HAP-1 (cell line): ENCODE data around the gene GPR34.
"Not testable (repeated sequence)": the region's sequence is repeated elsewhere in the genome, so short reads cannot be mapped to it uniquely, and the experiment has no call there.

Experiments used
- DNase-seq, 2 experiments: peaks; one replicate each; pipeline ENCODE4 v3.0.0-alpha.2; 2016 to 2020; ENCODE audit warnings: low spot score in 2 of 2
- H3K27me3 ChIP-seq: fragments of 250-450 bp; sonication (Bioruptor Pico); 2 replicates; pipeline ENCODE4 v1.5.1; 2020; ENCODE audit warnings: low read depth, mild to moderate bottlenecking, moderate library complexity
- H3K36me3 ChIP-seq: fragments of 250-450 bp; sonication (Bioruptor Pico); replicated peaks from 2 replicates; pipeline ENCODE4 v1.5.1; 2020; ENCODE audit warnings: mild to moderate bottlenecking
- H3K4me1 ChIP-seq: fragments of 250-450 bp; sonication (Bioruptor Pico); 2 replicates; pipeline ENCODE4 v1.5.1; 2020; ENCODE audit warnings: mild to moderate bottlenecking
- H3K4me3 ChIP-seq: fragments of 250-450 bp; sonication (Bioruptor Pico); 2 replicates; pipeline ENCODE4 v1.5.1; 2020; ENCODE audit warnings: mild to moderate bottlenecking, moderate library complexity
- H3K9me3 ChIP-seq: fragments of 250-450 bp; sonication (Bioruptor Pico); 2 replicates; pipeline ENCODE4 v1.5.1; 2020; ENCODE audit warnings: mild to moderate bottlenecking, moderate library complexity
- in situ Hi-C: fragments of 300-500 bp; cut with MboI; formaldehyde crosslinking; loops from 3 replicates; pipeline ENCODE4 v1.14.3; 2020; ENCODE audit warnings: low sequenced_read_pairs, inconsistent platforms, mixed read lengths

The GPR34 gene

DNA sequence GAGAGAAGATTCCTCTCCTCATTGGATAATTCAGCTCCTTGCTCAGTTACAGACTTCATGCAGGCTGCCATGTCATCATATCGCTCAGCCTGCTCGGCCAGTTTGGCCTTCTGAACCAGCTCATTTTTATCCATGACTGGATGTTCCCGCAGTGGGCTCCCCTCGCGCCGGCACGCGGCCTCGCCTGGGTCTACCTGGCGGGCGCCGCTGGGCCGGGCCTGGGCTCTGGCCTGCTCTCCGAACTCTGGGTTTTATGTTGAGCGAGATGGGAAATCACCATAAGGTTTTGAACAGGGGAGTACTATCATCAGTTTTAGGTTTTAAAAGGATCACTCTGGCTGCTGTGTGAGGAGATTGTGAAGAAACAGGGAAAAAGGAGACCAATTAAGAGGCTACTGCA, 12.4 kb upstream of the GPR34 start:
- DNase-seq, H3K4me1 ChIP-seq, H3K9me3 ChIP-seq, H3K36me3 ChIP-seq, H3K4me3 ChIP-seq, in situ Hi-C loops, H3K27me3 ChIP-seq: not testable (repeated sequence)

DNA sequence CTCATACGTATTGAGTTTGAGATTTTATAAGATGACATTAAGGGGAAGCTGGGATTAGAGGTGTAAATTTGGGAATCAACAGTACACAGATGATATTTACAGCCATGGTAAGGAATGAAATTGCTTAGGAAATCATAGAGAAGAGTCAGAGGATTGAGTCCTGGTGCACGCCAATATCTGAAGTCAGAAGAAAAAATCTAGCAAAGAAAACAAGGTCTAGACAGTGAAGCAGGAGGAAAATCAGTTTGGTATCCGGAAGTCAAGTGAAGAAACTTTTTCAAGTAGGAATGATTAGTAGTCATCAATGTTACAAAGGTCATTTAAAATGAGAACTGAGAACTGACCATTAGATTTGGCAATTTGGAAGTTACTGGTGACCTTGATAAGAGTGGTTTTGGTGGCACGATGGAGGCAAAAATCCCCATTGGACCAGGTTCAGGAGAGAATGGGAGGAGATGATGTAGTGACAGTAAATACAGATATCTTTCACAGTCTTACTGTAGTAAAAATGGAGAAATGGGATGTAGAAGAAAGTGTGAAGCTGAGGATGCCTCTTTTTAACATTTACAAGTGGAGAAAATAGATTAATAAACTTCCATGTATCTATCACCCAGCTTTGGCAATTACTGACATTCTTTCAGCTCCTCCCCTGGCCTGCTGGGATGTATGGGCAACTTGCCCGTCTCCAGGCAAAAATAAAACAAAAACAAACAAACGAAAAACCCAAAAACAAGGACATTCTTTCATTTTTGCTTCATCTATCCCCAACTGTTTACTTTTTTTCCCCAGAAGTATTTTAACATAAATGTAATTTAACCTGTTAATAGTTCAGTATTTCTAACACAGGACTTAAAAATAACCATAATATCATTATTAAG, 11.4 kb upstream of the GPR34 start:
- no peaks in the 10 kb centered on the region for H3K27me3 ChIP-seq
- no peaks in the 10 kb centered on the region for H3K4me1 ChIP-seq
- H3K36me3 ChIP-seq = no peaks in the 10 kb centered on the region
- no peak for DNase-seq
- H3K9me3 ChIP-seq = no peaks in the 10 kb centered on the region
- in situ Hi-C loops = no loop called here
- no peak overlapping the region for H3K4me3 ChIP-seq

DNA sequence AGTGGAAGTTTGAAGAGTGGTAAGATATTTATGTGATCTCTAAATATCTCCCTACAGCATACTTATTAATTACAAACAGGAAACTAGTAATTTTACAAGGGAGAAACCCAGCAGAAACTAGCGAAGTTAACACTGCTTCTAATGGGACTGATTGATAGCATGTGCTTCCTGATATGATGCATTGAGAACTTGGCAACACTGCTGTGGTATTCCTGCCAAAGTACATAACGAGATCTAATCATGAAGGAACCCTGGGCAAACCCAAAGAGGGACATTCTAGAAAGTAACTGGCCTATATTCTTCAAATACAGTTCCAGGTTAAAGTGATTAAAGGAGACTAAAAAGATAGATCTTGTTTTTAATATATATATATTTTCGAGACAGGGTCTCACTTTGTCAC, 4.6 kb upstream of the GPR34 start:
- in situ Hi-C loops = no loop called here

DNA sequence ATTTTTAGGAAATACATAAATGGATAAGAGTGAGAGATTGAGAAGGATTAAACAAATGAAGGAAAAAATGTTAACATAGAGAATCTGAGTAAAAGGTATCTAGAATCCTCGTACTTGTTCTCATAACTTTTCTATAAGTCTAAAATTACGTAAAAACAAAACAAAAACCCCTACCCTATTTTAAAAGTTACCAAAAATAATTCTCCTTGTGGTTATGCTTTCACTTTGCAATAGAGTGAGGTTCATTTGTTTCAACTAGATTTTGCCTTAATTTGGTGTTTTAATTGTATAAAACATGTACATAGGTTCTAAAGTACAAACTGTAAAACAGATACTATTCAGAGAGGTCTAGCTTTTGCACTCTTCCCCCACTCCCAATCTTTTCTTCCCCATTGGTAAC, 3.8 kb upstream of the GPR34 start:
- no peaks in the 10 kb centered on the region for H3K9me3 ChIP-seq
- H3K36me3 ChIP-seq = no peaks in the 10 kb centered on the region
- no peak for DNase-seq
- H3K4me1 ChIP-seq = peaks cover 3% of the 10 kb centered on the region
- in situ Hi-C loops = no loop called here
- no peak overlapping the region for H3K4me3 ChIP-seq
- H3K27me3 ChIP-seq = no peaks in the 10 kb centered on the region

More for the DNA sequence above, 4.6 kb upstream of the GPR34 start:
- DNase-seq = no peak
- Histone ChIP-seq H3K4me3 (no peak overlapping the region), H3K4me1 (no peaks in the 10 kb centered on the region), H3K36me3 (no peaks in the 10 kb centered on the region), H3K9me3 (no peaks in the 10 kb centered on the region), H3K27me3 (no peaks in the 10 kb centered on the region)

DNA sequence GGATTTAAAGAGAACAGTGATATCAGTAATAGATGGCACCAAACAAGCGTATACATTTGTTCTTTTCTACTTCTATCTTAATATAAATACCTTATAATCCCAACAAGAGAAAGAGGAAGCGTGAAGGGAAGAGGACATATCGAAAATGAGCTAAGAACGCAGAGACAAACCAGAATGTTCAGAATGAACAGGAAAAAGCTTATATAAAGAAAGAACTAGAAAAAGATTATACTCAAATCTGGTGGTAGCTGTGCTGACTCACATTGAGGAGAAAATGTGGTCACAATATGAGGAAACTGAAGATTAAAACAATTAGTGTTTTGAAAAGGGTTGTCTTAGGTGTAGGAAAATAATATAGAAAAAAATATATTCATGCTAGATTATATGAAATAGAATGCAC, 2.0 kb upstream of the GPR34 start:
- Histone ChIP-seq H3K4me3 (no peak overlapping the region), H3K9me3 (no peaks in the 10 kb centered on the region), H3K4me1 (peaks cover 5% of the 10 kb centered on the region), H3K36me3 (no peaks in the 10 kb centered on the region), H3K27me3 (no peaks in the 10 kb centered on the region)
- in situ Hi-C loops = no loop called here
- DNase-seq = no peak

DNA sequence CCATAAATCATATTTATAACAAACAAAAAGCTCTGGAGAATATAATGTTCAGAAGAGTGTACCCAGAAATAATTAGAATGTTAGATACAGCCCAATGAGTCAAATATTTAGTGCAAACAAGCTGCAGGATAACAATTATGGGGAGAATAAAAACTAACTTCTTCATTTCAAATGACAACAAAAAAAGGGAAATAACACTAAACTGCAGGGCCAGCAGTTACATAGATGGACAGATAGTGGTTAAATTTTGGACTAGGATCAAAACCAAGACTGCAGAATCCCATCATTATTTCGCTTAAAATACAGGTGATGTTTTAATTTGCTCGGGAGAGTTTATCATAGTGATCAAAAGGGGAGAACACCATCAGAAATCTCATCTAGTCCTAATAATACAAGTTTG, 617 bp upstream of the GPR34 start:
- H3K4me3 ChIP-seq = no peak overlapping the region
- no peaks in the 10 kb centered on the region for H3K36me3 ChIP-seq
- DNase-seq = no peak
- no peaks in the 10 kb centered on the region for H3K27me3 ChIP-seq
- in situ Hi-C loops = no loop called here
- H3K9me3 ChIP-seq = no peaks in the 10 kb centered on the region
- peaks cover 5% of the 10 kb centered on the region for H3K4me1 ChIP-seq

DNA sequence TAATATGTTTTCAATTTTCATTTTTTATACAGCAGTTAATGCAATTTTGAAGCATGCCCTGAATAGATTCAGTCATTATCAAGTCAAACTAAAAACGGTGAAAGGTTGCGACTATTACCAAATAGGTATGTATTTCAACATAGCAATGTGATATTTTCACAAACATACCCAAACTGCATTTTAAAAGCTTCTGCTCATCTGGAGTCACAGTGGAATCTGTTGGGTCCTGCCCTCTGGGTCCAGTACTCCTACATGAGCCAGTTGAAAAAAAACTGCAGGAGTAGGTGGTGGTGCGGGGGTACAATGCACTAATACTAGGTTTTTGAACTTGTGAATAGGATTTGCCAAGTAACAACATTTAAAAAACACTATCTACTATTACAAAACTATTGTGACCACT, 938 bp downstream of the GPR34 start:
- no peak for DNase-seq
- Histone ChIP-seq H3K36me3 (no peaks in the 10 kb centered on the region), H3K27me3 (no peaks in the 10 kb centered on the region), H3K9me3 (no peaks in the 10 kb centered on the region), H3K4me3 (no peak overlapping the region), H3K4me1 (peaks cover 5% of the 10 kb centered on the region)
- in situ Hi-C loops = no loop called here

DNA sequence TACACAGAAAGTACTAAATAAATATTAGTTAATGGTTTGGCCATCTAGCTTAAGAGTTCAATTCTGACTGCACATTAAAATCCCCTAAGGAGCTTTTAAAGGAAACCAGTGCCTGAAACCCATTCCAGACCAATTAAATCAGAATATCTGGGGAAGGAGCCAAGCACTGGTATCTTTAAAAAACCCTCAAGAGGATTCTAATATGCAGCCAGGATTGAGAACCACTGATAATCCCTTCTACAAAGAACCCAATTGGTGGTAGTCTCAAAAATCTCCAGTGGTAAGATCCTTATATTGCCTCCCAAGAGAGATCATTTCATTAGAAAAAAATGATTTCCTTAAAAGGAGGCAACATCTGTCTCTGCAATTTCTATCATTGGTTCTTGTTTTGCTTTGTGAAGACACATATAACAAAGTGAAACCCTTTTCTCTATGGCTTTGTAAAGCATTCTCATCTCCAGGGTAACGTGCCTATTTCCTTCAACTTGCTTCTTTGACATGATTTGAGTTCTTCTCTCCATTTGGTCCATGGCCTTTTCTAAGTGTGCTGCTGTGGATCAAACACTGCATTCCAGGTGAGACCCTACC, 3.5 kb downstream of the GPR34 start:
- Histone ChIP-seq H3K4me1 (peaks cover 5% of the 10 kb centered on the region), H3K9me3 (no peaks in the 10 kb centered on the region), H3K4me3 (no peak overlapping the region), H3K36me3 (no peaks in the 10 kb centered on the region), H3K27me3 (no peaks in the 10 kb centered on the region)
- in situ Hi-C loops = no loop called here
- no peak for DNase-seq

DNA sequence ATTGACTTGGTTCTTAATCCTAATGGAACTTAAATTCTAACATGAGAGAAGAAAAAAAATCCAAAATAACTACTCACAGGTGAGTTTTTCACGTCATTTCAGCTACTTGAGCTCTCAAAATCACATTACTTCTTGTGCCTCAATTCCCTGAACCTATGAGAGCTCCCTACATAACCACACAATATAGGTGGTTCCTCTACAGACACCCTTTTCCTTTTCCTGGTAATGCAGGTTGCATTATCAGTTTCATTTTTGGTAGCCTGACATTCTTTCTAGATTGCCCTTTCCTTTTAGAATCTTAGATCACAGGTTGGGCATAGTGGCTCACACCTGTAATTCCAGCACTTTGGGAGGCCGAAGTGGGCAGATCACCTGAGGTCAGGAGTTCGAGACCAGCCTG, 4.3 kb downstream of the GPR34 start:
- Histone ChIP-seq H3K36me3 (no peaks in the 10 kb centered on the region), H3K4me1 (peaks cover 5% of the 10 kb centered on the region), H3K27me3 (no peaks in the 10 kb centered on the region), H3K4me3 (no peak overlapping the region), H3K9me3 (no peaks in the 10 kb centered on the region)
- no peak for DNase-seq
- in situ Hi-C loops = no loop called here

DNA sequence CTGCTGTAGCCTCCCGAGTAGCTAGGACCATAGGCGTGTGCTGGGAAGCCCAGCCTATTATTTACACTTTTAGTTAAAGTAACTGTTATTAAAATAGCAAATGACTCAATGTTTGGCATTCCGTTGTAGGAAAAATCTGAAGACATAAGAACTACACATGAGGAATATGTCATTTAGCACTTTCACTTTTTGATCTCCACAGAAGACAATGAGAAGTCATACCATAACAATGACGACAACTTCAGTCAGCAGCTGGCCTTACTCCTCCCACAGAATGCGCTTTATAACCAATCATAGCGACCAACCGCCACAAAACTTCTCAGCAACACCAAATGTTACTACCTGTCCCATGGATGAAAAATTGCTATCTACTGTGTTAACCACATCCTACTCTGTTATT, 6.7 kb downstream of the GPR34 start:
- H3K9me3 ChIP-seq = no peaks in the 10 kb centered on the region
- H3K4me3 ChIP-seq = no peak overlapping the region
- no peaks in the 10 kb centered on the region for H3K4me1 ChIP-seq
- in situ Hi-C loops = no loop called here
- H3K27me3 ChIP-seq = no peaks in the 10 kb centered on the region
- DNase-seq = no peak
- H3K36me3 ChIP-seq = no peaks in the 10 kb centered on the region

DNA sequence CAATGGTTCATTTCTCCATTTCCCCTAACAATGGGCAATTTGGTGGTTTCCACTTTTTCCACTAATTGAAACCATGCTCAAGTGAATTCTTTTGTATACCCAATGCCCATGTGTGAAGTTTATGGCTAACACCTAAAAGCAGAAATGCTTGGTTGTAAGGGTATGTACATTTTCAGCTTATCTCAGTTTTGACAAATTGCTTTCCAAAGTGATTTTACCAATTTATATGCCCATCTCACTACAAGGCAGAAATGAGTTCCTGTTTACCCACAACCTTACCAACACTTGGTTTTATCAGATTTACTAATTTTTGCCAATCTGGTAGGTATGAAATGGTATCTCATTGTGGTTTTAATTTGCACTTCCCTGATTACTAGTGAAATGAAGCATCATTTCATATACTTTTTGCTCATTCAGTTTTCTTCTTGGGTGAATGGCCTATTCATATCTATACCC, 14.8 kb downstream of the GPR34 start:
- DNase-seq = no peak
- Histone ChIP-seq H3K9me3 (no peaks in the 10 kb centered on the region), H3K4me1 (peaks cover 34% of the 10 kb centered on the region), H3K27me3 (no peaks in the 10 kb centered on the region), H3K4me3 (no peak overlapping the region), H3K36me3 (no peaks in the 10 kb centered on the region)
- in situ Hi-C loops = no loop called here

DNA sequence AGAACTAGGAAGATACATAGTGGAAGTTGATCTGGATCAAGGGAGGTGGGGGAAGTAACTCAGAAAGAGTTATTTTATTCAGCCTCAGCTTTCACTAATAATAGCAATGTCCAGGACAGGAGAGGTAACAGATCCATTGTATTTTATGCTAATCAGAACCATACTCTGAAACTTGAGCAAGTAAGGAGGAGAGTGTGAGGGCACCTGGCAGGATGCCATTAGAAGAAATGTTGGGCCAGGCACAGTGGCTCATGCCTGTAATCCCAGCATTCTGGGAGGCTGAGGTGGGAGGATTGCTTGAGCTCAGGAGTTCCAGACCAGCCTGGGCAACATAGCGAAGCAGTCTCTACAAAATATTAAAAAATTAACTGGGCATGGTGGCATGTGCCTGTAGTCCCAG, 16.3 kb downstream of the GPR34 start:
- Histone ChIP-seq H3K9me3 (no peaks in the 10 kb centered on the region), H3K4me3 (no peak overlapping the region), H3K4me1 (peaks cover 34% of the 10 kb centered on the region), H3K27me3 (no peaks in the 10 kb centered on the region), H3K36me3 (no peaks in the 10 kb centered on the region)
- peak in 1 of 2 experiments; percentile 55 for DNase-seq
- in situ Hi-C loops = no loop called here

DNA sequence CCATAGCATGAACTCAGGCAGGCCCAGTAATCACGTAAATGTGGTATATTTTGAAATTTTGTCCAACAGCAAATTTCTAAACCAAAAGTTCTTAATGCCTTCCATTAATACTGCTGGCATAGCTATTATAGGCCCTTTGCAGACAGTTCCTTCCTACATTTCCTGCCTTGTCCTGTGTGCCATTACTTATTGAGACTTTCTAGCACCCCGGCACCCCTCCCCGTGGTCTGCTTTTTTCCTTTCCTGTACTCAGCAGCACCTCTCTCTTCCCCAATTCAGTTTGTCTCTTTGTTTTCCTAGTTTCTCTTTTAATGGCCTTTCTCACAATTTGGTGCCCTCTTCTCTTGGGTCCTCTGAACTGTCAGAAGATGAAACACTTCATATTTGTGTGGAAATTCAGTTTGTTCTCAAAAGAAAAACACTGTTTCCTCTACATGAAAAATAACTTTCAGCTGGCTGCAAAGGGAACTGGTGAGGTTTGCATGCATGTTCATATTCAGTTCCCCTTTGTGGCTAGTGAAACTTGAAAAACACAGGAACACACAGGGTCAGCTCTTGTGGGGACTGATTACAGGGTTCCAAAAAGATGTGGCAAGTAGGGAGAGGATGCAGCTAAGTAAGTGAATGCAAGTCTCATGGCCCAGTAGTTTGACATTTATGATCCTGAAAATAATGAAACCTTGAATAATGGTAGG, 17.1 kb downstream of the GPR34 start:
- DNase-seq = no peak
- H3K9me3 ChIP-seq = no peaks in the 10 kb centered on the region
- H3K27me3 ChIP-seq = no peaks in the 10 kb centered on the region
- H3K4me3 ChIP-seq = no peak overlapping the region
- H3K36me3 ChIP-seq = no peaks in the 10 kb centered on the region
- in situ Hi-C loops = no loop called here
- peaks cover 34% of the 10 kb centered on the region for H3K4me1 ChIP-seq

DNA sequence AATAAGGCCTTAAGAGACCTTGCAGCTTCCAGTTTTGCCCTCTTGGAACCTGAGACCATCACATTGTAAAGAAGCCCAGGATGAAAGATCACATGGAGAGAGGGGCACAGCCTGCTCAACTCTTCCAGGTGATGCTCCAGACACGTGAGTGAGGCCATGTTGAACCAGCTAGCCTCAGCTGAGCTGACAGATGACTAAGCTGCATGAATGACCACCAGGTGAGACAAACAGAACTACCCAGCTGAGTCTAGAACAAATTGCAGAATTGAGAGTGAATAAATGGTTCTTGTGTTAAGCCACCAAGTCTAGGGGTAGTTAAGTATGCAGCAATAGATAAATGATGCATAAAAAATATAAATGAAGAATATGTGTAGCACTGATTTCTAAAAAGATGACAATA, 18.4 kb downstream of the GPR34 start:
- Histone ChIP-seq H3K27me3 (no peaks in the 10 kb centered on the region), H3K9me3 (no peaks in the 10 kb centered on the region), H3K4me3 (no peak overlapping the region), H3K36me3 (no peaks in the 10 kb centered on the region), H3K4me1 (peaks cover 28% of the 10 kb centered on the region)
- in situ Hi-C loops = no loop called here
- DNase-seq = no peak
